DMS53 treated with DMSO at 0.1 percent for 48 hours (cell line): ENCODE results near the gene TRABD2B.

ENCODE experiments used
- DNase-seq: peaks from one replicate; lab custom pipeline; 2025; ENCODE audit not compliant: unreplicated experiment; lab: John Stamatoyannopoulos, UW

Gene TRABD2B

GRCh38 chr1:47856996-47857395 is 140.2 kb downstream of the TRABD2B start:
- DNase-seq, result no peak

GRCh38 chr1:47855230-47855629 is 142.0 kb downstream of the TRABD2B start:
- no peak for DNase-seq

- no peak for DNase-seq
Measured at GRCh38 chr1:47854552-47855144, 142.5 kb downstream of the TRABD2B start.

- DNase-seq, result no peak
Measured at GRCh38 chr1:47853852-47854251, 143.3 kb downstream of the TRABD2B start.

GRCh38 chr1:47853059-47853458 is 144.1 kb downstream of the TRABD2B start:
- DNase-seq, result no peak

GRCh38 chr1:47852006-47852718 is 145.0 kb downstream of the TRABD2B start:
- DNase-seq, result no peak

- DNase-seq, result no peak
Measured at GRCh38 chr1:47850451-47850850, 146.7 kb downstream of the TRABD2B start.

- DNase-seq, result no peak
Measured at GRCh38 chr1:47849591-47850261, 147.5 kb downstream of the TRABD2B start.

GRCh38 chr1:47849005-47849521 is 148.1 kb downstream of the TRABD2B start:
- no peak for DNase-seq

- DNase-seq, result no peak
Measured at GRCh38 chr1:47847763-47848162, 149.4 kb downstream of the TRABD2B start.

GRCh38 chr1:47844558-47844955 is 152.6 kb downstream of the TRABD2B start:
- no peak for DNase-seq

- no peak for DNase-seq
Measured at GRCh38 chr1:47843781-47844557, 153.2 kb downstream of the TRABD2B start.

GRCh38 chr1:47843059-47843458 is 154.1 kb downstream of the TRABD2B start:
- DNase-seq, result no peak

- no peak for DNase-seq
Measured at GRCh38 chr1:47842228-47842919, 154.8 kb downstream of the TRABD2B start.

GRCh38 chr1:47841356-47841755 is 155.8 kb downstream of the TRABD2B start:
- no peak for DNase-seq

- no peak for DNase-seq
Measured at GRCh38 chr1:47840393-47841190, 156.6 kb downstream of the TRABD2B start.

GRCh38 chr1:47839433-47839760 is 157.8 kb downstream of the TRABD2B start:
- DNase-seq, result no peak

GRCh38 chr1:47838562-47839432 is 158.4 kb downstream of the TRABD2B start:
- DNase-seq, result no peak
